LoVo (cell line): ENCODE results near the gene KDM1B.

ENCODE experiments used
- DNase-seq: peaks from one replicate; pipeline ENCODE4 v3.0.0-alpha.2; 2016; ENCODE audit warnings: low spot score

Gene KDM1B

GRCh38 chr6:18262702-18263417 is 107.6 kb downstream of the KDM1B start:
- no peak for DNase-seq

GRCh38 chr6:18263418-18264218 is 108.4 kb downstream of the KDM1B start:
- no peak for DNase-seq

- peak; percentile 86 for DNase-seq
Measured at GRCh38 chr6:18264219-18264922, 109.1 kb downstream of the KDM1B start, which contains the start of gene DEK. DEK (minus strand) TSS chr6:18264530; CDS start chr6:18263987, 543 bp downstream.

GRCh38 chr6:18264923-18265377 is 109.7 kb downstream of the KDM1B start:
- DNase-seq, result no peak

- DNase-seq, result no peak
Measured at GRCh38 chr6:18265787-18266522, 110.7 kb downstream of the KDM1B start.

GRCh38 chr6:18266523-18266912 is 111.3 kb downstream of the KDM1B start:
- DNase-seq, result no peak

- DNase-seq, result no peak
Measured at GRCh38 chr6:18268066-18268465, 112.8 kb downstream of the KDM1B start.

GRCh38 chr6:18269253-18269652 is 114.0 kb downstream of the KDM1B start:
- peak; percentile 18 for DNase-seq

GRCh38 chr6:18269717-18270116 is 114.5 kb downstream of the KDM1B start:
- DNase-seq, result no peak

- no peak for DNase-seq
Measured at GRCh38 chr6:18270216-18270615, 115.0 kb downstream of the KDM1B start.
